GM12864 (cell line): ENCODE data around the gene PFDN1.

Experiments
- DNase-seq: peaks from one replicate; pipeline ENCODE4 v3.0.0-alpha.2; 2011; ENCODE audit warnings: low read depth
- H3K4me3 ChIP-seq: 2 replicates; pipeline ENCODE4 v1.5.1; 2011; ENCODE audit warnings: mild to moderate bottlenecking, low read depth, low read length, control low read depth
- TF ChIP-seq, protein P1 (sequence below): IDR thresholded peaks from 2 replicates; pipeline ENCODE4 v1.5.1; 2011; ENCODE audit warnings: low read depth, mild to moderate bottlenecking, moderate library complexity, low read length, control low read depth, inconsistent platforms; ENCODE audit errors: missing control alignments

PFDN1 gene

DNA sequence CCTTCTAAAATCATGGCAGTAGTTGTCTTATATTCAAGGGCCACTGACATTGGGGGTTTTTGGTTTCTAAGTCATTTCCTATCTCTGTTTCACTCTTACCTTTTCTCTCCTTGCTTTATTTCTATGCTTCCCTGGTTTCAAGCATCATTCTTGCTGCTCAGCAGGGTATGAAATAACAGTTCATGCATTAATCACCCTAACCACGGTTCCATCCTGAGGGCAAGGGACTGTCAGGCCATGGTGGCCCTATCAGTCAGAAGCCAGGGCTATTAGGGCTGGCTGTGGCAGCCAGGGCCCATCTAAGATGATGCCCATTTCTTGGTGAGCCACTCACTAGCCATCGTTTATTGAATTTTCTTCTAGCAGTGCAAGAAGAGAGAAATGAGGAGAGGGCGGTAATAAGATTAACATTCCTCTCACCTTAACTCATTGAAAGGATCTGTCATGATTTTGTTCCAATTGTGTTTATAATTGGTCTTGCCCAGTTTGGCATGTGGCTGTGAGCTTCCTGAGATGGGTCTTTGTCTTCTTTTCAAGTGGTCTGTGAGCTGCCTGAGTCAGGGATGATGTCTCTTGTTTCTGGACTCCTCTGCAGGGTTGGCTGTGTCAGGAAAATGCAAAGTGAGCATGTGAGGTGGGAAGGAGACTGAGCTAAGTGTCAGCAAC lies 82.7 kb downstream of the PFDN1 start:
- H3K4me3 ChIP-seq, result no peak overlapping the region
- TF ChIP-seq, protein P1, sequence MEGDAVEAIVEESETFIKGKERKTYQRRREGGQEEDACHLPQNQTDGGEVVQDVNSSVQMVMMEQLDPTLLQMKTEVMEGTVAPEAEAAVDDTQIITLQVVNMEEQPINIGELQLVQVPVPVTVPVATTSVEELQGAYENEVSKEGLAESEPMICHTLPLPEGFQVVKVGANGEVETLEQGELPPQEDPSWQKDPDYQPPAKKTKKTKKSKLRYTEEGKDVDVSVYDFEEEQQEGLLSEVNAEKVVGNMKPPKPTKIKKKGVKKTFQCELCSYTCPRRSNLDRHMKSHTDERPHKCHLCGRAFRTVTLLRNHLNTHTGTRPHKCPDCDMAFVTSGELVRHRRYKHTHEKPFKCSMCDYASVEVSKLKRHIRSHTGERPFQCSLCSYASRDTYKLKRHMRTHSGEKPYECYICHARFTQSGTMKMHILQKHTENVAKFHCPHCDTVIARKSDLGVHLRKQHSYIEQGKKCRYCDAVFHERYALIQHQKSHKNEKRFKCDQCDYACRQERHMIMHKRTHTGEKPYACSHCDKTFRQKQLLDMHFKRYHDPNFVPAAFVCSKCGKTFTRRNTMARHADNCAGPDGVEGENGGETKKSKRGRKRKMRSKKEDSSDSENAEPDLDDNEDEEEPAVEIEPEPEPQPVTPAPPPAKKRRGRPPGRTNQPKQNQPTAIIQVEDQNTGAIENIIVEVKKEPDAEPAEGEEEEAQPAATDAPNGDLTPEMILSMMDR, result no peak
- DNase-seq, result no peak

DNA sequence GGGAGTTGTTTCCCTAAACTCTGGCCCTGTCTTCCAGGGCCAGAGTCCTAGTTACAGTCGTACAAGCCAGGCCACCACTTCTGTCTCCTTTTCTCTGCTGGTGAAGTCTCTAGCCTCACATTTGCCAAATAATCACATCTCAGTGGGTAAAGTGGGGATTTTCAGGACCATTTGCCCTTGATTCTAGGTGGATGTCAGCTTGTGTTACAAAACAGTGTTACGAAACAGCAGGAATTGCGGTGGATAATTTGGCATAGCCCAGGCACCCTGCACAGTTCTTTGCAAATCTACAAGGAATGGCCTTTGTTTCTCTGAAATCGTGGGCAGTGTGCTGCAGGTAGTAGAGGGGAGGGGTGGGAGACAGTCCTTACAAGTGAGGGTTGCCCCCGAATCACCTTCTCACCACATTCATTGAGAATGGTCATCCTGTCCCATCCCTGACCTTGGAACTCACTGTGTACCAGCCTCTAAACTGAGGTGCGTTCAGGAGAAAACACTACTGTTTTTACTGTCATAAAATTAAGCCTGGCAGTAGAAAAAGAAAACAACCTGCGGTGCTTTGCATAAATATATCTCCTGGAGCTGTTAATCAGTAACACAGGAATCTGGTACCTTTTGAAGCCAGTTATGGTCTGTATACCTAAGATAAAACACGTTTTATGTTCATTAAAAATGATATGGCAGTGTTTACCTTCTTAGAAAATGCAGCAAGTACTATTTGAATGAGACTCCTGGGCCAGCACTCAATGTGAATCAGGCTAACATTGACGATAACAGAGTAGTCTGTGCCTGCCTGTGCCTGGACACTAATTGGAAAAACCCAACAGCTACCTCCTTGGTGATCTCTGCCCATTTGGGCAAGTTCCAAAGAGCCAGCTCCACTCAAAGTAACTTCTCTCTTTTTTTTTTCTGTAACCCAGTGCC lies 83.6 kb downstream of the PFDN1 start:
- TF ChIP-seq, protein P1, result no peak
- no peak for DNase-seq

DNA sequence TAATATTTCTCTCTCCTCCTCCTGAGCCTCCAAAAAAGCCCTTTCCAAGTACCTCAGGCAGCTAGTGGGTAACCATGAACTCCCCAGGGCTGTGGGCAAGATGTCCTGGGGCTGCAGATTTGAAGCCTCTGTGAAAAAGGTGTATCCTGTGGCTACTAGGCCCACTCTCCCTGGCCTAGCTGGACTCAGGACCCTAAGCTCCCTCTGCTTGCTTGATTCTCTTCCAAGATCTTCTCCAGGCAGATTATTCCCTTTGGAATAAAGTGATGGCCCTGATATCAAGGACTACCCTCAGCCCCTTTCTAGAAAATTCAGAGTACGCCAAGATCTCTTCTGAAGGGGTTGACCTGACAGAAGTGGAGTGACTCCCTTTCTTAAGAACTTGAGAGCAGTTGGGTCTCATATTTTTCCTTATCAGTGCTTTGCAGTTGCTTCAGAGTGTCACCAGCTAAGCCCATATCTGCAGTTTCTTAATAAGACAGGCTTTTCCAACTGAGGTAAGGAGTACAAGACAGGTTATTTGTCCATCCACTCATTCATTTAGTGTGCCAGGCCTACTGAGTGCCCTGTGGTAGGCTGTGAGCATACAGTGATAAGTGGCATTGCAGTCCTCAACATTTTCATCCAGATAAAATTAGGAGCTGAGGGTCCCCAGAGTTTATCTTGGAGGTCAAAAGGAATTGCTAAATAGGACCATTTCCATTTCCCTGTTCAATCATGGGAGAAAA lies 85.4 kb downstream of the PFDN1 start:
- H3K4me3 ChIP-seq, result no peak overlapping the region
- no peak for DNase-seq
- TF ChIP-seq, protein P1, result no peak

More for the DNA sequence above, 83.6 kb downstream of the PFDN1 start:
- H3K4me3 ChIP-seq, result no peak overlapping the region

DNA sequence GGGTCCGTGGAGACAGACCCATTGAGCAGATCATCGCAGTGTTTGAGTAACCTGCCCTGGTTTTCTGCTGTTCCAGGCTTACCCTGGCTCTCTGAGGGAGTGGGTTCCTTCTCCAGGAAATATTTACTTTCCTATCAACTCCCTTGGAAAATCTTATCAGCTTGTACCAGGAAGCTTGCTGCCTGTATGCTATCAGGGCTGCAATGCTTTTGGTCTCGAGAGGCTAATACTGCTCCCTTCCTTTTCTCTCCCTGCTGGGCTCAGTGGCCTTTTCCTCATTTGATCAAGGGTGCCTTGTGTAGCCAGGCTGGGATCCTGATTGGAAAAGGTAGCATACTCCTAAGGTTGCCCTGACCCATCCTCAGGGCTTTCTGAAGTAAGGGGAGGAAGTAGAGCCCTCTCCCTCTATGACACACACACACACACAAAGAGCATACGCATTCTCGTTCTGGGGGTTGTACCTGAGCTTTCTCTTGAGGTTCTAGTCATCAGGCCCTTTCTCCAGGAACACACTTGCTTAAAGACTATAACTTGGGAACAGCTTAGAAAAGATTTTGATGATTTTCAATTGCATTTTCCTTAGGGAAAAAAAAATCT lies 86.3 kb downstream of the PFDN1 start:
- no peak overlapping the region for H3K4me3 ChIP-seq
- TF ChIP-seq, protein P1, result no peak
- no peak for DNase-seq

DNA sequence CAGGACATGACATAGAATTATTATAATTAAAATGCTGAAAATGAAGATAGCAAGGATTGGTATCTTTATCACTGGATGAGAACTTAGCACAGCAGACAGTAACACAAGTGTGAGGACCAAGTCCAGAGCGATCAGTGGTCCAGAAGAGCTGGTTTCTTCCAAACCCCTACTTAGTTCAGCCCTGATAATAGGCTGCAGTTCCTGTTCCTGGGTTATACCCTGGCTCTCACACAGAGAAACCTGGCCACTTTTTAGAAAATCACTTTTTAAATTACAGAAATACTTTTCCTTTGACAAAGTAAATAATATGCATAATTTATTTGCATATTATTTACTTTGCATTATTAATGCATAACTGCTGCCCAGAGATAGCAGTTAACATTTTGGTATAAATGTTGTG lies 87.6 kb downstream of the PFDN1 start:
- no peak overlapping the region for H3K4me3 ChIP-seq
- TF ChIP-seq, protein P1, result no peak
- DNase-seq, result no peak

DNA sequence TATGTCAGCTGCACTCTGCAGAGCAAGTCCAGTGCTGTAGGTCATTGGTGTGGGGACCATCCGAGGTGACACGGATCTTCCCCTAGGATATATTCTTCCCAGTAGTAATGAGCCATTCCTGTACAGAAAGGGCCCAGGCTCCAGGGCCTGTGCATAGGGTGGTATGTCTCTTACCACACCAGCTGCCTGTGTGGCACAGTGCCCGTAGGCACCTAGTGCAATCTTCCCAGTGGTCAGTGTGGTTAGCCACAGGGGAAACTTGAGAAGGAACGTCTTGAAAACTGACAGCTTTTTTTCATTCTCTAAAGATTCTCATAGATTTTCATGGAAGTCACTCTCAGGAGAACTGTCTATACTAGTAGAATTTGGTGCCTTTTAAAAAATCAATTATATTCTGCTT lies 88.1 kb downstream of the PFDN1 start:
- no peak for DNase-seq
- TF ChIP-seq, protein P1, result no peak
- no peak overlapping the region for H3K4me3 ChIP-seq
